SK-N-SH (cell line): ENCODE measurements around the gene FBXO34. TPM values are rescaled to one million over a fixed set of nuclear protein-coding genes. Genes with fewer than 3 reads are reported as not detected.

Experiments
- CTCF ChIA-PET: fragments of 300-600, 350-600 bp; formaldehyde crosslinking; extraction: SDS; loops from one replicate; lab custom pipeline; 2021; lab: Yijun Ruan, JAX
- POLR2A ChIA-PET: fragments of 350-600 bp; sonication (Branson Sonifier 250); formaldehyde crosslinking; extraction: SDS; loops from one replicate; lab custom pipeline; 2020; ENCODE audit warnings: antibody characterized with exemption, inconsistent platforms; lab: Yijun Ruan, JAX
- DNase-seq: peaks from one replicate; pipeline ENCODE4 v3.0.0; 2012
- H2AFZ ChIP-seq: fragments of 200-600 bp; sonication (generic); 2 replicates; pipeline ENCODE4 v1.8.1; 2016; ENCODE audit warnings: antibody characterized with exemption, mild to moderate bottlenecking, low read depth
- H3F3A ChIP-seq: fragments of 200-600 bp; sonication (generic); replicated peaks from 2 replicates; pipeline ENCODE3; 2016; ENCODE audit warnings: antibody characterized with exemption, mild to moderate bottlenecking; ENCODE audit not compliant: insufficient read depth
- H3K27ac ChIP-seq, 2 experiments: fragments of 200-500 bp in 1 of 2; fragments of 200-600 bp in 1 of 2; sonication (Bioruptor generic) in 1 of 2; sonication (generic), shearing (Covaris generic) in 1 of 2; 2 replicates each; pipeline versions ENCODE4 v1.5.1 to v1.6.1; 2014 to 2016; ENCODE audit warnings: low read depth in 2 of 2, inconsistent platforms in 1 of 2, low read length in 1 of 2, mild to moderate bottlenecking in 1 of 2, mixed read lengths in 1 of 2
- H3K27me3 ChIP-seq: fragments of 200-600 bp; sonication (generic), shearing (Covaris generic); 2 replicates; pipeline ENCODE4 v1.6.1; 2016; ENCODE audit warnings: mixed run types; ENCODE audit not compliant: insufficient read depth
- H3K36me3 ChIP-seq, 2 experiments: fragments of 200-500 bp in 1 of 2; fragments of 200-600 bp in 1 of 2; sonication (Bioruptor generic) in 1 of 2; sonication (generic) in 1 of 2; replicated peaks in 1 of 2; 2 replicates each; pipeline versions ENCODE3 to v1.5.1; 2014 to 2016; ENCODE audit warnings: low read length in 1 of 2, mild to moderate bottlenecking in 1 of 2; ENCODE audit not compliant: insufficient read depth in 2 of 2, control insufficient read depth in 1 of 2
- H3K4me1 ChIP-seq, 2 experiments: fragments of 200-500 bp in 1 of 2; fragments of 200-600 bp in 1 of 2; sonication (Bioruptor generic) in 1 of 2; sonication (generic), shearing (Covaris generic) in 1 of 2; 2 replicates each; pipeline versions ENCODE4 v1.5.1 to v1.6.1; 2014 to 2016; ENCODE audit warnings: low read depth in 1 of 2, low read length in 1 of 2, mixed run types in 1 of 2; ENCODE audit not compliant: insufficient read depth in 2 of 2, control insufficient read depth in 1 of 2
- H3K4me2 ChIP-seq: fragments of 200-600 bp; sonication (generic), shearing (Covaris generic); 2 replicates; pipeline ENCODE4 v1.6.1; 2017; ENCODE audit warnings: mixed run types
- H3K4me3 ChIP-seq, 2 experiments: fragments of 200-500 bp in 1 of 2; fragments of 200-600 bp in 1 of 2; sonication (Bioruptor generic) in 1 of 2; sonication (generic), shearing (Covaris generic) in 1 of 2; 2 replicates each; pipeline versions ENCODE4 v1.5.1 to v1.8.1; 2014 to 2016; ENCODE audit warnings: low read depth in 2 of 2, inconsistent platforms in 1 of 2, low read length in 1 of 2, mild to moderate bottlenecking in 1 of 2, mixed read lengths in 1 of 2, moderate library complexity in 1 of 2
- H3K79me2 ChIP-seq: fragments of 200-600 bp; sonication (generic); 2 replicates; pipeline ENCODE4 v1.8.1; 2017; ENCODE audit warnings: mild to moderate bottlenecking; ENCODE audit not compliant: insufficient read depth
- H3K9ac ChIP-seq: fragments of 200-600 bp; sonication (generic); 2 replicates; pipeline ENCODE4 v1.6.1; 2017; ENCODE audit warnings: mixed run types
- H3K9me2 ChIP-seq: fragments of 200-600 bp; sonication (generic); 2 replicates; pipeline ENCODE4 v1.6.1; 2017; ENCODE audit warnings: mixed run types
- H3K9me3 ChIP-seq: fragments of 200-600 bp; sonication (generic); 2 replicates; pipeline ENCODE4 v1.6.1; 2017; ENCODE audit warnings: mixed run types, mild to moderate bottlenecking, moderate library complexity
- H4K20me1 ChIP-seq: fragments of 200-600 bp; sonication (generic); 2 replicates; pipeline ENCODE4 v1.6.1; 2017; ENCODE audit warnings: mild to moderate bottlenecking, mixed run types; ENCODE audit not compliant: insufficient read depth
- CHD2 ChIP-seq: fragments of 150-350 bp; IDR thresholded peaks from 2 replicates; pipeline ENCODE4 v1.6.1; 2018; ENCODE audit warnings: low read length; ENCODE audit not compliant: partially characterized antibody
- FOXJ3 ChIP-seq: sonication (generic); formaldehyde crosslinking; IDR thresholded peaks from 2 replicates; pipeline ENCODE4 v1.5.1; 2020; ENCODE audit warnings: mild to moderate bottlenecking, missing genetic modification reagents
- GABPA ChIP-seq: IDR thresholded peaks from 2 replicates; pipeline ENCODE4 v1.4.0; 2012; ENCODE audit warnings: low read depth, mild to moderate bottlenecking
- NRF1 ChIP-seq: IDR thresholded peaks from 2 replicates; pipeline ENCODE4 v1.6.1; 2012; ENCODE audit warnings: low read depth, mild to moderate bottlenecking, low read length
- RAD21 ChIP-seq: IDR thresholded peaks from 2 replicates; pipeline ENCODE4 v1.6.1; 2012; ENCODE audit warnings: mild to moderate bottlenecking, low read length
- RCOR1 ChIP-seq: fragments of 150-350 bp; IDR thresholded peaks from 2 replicates; pipeline ENCODE4 v1.6.1; 2017; ENCODE audit warnings: antibody characterized with exemption, low read length
- SMC3 ChIP-seq: IDR thresholded peaks from 2 replicates; pipeline ENCODE4 v1.6.1; 2012; ENCODE audit warnings: low read depth, low read length, improper control_type of control experiment
- whole genome bisulfite sequencing: methylation state at CpG from one replicate; pipeline ENCODE4 v1.1.6; 2017; ENCODE audit warnings: low lambda C conversion rate; 5-methylcytosine and 5-hydroxymethylcytosine counted together
- polyA plus RNA-seq, 3 experiments: library from polyadenylated mRNA; depleted of rRNA; stranded (reverse); fragments of >200 nt; gene quantifications; 2 replicates each; pipeline ENCODE4 v1.2.3, GENCODE V29; 2012
- TF ChIP-seq, protein P1 (sequence below): IDR thresholded peaks from 2 replicates; pipeline ENCODE4; 2012
- TF ChIP-seq, protein P2 (sequence below): fragments of 200-600 bp; sonication (generic); IDR thresholded peaks from 2 replicates; pipeline ENCODE4 v1.6.1; 2017; ENCODE audit warnings: antibody characterized with exemption, mild to moderate bottlenecking, moderate library complexity

The FBXO34 gene
- polyA plus RNA-seq, 1 of the 3 experiments (the other 2 are of a cell fraction): 10.0 TPM

DNA sequence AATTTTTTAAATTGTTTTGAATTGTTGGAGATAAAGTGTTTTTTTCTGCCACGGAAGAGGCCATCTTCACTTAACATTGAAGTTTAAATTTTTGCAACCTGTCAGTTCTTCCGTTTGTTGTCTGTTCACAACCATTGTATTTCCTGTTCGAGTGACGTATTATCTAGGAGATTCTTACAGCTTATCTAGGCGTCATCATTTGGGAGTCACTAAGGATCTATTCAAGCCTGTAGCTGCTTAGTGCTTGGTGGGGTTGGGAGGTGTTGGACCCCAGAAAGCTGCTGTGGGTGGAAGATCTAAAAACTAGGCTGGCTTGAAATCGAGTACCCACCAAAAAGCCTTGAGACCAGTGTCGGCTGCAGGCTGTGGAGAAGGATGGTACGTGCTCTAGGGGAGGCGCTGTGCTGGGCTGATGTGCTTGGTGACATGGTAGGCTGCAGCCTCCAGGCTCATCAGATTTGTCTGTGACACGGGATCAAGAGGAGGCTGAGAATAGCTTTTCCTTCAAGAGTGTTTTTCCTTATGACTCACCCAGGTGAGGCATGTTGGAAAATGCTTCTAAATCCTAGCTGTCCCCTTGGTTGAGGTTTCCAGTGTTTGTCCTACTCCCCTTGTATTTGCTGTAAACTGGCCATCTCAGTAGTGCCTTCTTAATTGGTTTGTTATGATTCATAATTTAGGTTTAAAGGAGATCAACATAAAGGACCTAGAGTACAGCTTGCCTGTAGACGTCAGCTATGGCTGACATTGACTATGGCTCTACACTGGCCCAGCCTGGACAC lies 82.7 kb downstream of the FBXO34 start:
- POLR2A ChIA-PET: no interaction called here
- no peaks in the 10 kb centered on the region; the same call in 1 of the 2 replicates for H3K79me2 ChIP-seq
- no peaks in the 10 kb centered on the region for H3K9me2 ChIP-seq
- H3K4me3 ChIP-seq: no peak overlapping the region
- H3K4me1 ChIP-seq: peaks cover 0 to under 1% of the 10 kb centered on the region in 2 experiments; a peak in 1 of 4 replicates
- CTCF ChIA-PET: interaction anchor here (0.7 to 5.2 kb wide), 41 partner anchors 7 to 1121 kb away, joined by 3 to 94 read pairs (median 5); partner anchors contain the start of genes FBXO34 and MAPK1IP1L
- H3K4me2 ChIP-seq: no peak overlapping the region
- no peak overlapping the region for H3K9ac ChIP-seq
- peaks cover 22 to 42% of the 10 kb centered on the region in 2 experiments for H3K36me3 ChIP-seq
- no peak overlapping the region for H2AFZ ChIP-seq
- no peak for TF ChIP-seq RCOR1
- no peak for TF ChIP-seq GABPA
- no peak for TF ChIP-seq NRF1
- TF ChIP-seq, protein P1, sequence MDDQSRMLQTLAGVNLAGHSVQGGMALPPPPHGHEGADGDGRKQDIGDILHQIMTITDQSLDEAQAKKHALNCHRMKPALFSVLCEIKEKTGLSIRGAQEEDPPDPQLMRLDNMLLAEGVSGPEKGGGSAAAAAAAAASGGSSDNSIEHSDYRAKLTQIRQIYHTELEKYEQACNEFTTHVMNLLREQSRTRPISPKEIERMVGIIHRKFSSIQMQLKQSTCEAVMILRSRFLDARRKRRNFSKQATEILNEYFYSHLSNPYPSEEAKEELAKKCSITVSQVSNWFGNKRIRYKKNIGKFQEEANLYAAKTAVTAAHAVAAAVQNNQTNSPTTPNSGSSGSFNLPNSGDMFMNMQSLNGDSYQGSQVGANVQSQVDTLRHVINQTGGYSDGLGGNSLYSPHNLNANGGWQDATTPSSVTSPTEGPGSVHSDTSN: no peak
- H3K27me3 ChIP-seq: no peaks in the 10 kb centered on the region
- WGBS: 93% methylated on average over 10 of the region's 11 CpGs
- no peaks in the 10 kb centered on the region for H3K9me3 ChIP-seq
- DNase-seq: no peak
- H4K20me1 ChIP-seq: no peaks in the 10 kb centered on the region
- no peaks in the 10 kb centered on the region for H3F3A ChIP-seq
- no peak overlapping the region; a peak in 1 of 4 replicates for H3K27ac ChIP-seq

GRCh38 chr14:55354500-55354899 lies 83.3 kb downstream of the FBXO34 start:
- no peaks in the 10 kb centered on the region for H4K20me1 ChIP-seq
- H3K4me3 ChIP-seq: no peak overlapping the region
- CTCF ChIA-PET: interaction anchor here (0.6 to 5.2 kb wide), 45 partner anchors 8 to 1126 kb away, joined by 3 to 94 read pairs (median 5); partner anchors contain the start of genes FBXO34 and MAPK1IP1L
- no peak overlapping the region for H2AFZ ChIP-seq
- no peaks in the 10 kb centered on the region for H3K9me3 ChIP-seq
- H3K9me2 ChIP-seq: no peaks in the 10 kb centered on the region
- H3K9ac ChIP-seq: no peak overlapping the region
- no peak overlapping the region for H3K4me2 ChIP-seq
- no peaks in the 10 kb centered on the region for H3K27me3 ChIP-seq
- no peaks in the 10 kb centered on the region; a peak in 1 of 4 replicates for H3K4me1 ChIP-seq
- peaks cover 22 to 42% of the 10 kb centered on the region in 2 experiments for H3K36me3 ChIP-seq
- 66% methylated on average over 4 of the region's 5 CpGs for WGBS
- POLR2A ChIA-PET: no interaction called here
- no peaks in the 10 kb centered on the region; the same call in 1 of the 2 replicates for H3K79me2 ChIP-seq
- TF ChIP-seq FOXJ3: no peak
- TF ChIP-seq RAD21: peak; percentile 88
- TF ChIP-seq SMC3: peak; percentile 77
- TF ChIP-seq CHD2: peak; percentile 25
- TF ChIP-seq, protein P2, sequence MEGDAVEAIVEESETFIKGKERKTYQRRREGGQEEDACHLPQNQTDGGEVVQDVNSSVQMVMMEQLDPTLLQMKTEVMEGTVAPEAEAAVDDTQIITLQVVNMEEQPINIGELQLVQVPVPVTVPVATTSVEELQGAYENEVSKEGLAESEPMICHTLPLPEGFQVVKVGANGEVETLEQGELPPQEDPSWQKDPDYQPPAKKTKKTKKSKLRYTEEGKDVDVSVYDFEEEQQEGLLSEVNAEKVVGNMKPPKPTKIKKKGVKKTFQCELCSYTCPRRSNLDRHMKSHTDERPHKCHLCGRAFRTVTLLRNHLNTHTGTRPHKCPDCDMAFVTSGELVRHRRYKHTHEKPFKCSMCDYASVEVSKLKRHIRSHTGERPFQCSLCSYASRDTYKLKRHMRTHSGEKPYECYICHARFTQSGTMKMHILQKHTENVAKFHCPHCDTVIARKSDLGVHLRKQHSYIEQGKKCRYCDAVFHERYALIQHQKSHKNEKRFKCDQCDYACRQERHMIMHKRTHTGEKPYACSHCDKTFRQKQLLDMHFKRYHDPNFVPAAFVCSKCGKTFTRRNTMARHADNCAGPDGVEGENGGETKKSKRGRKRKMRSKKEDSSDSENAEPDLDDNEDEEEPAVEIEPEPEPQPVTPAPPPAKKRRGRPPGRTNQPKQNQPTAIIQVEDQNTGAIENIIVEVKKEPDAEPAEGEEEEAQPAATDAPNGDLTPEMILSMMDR: peak; percentile 68
- no peak overlapping the region; a peak in 1 of 4 replicates for H3K27ac ChIP-seq
- H3F3A ChIP-seq: no peaks in the 10 kb centered on the region
- peak; percentile 63 for DNase-seq
